GM12864 (cell line): Measurements from ENCODE around the gene PLA2G10.
"Not testable (repeated sequence)": the region's sequence is repeated elsewhere in the genome, so short reads cannot be mapped to it uniquely, and the experiment has no call there.

ENCODE experiments used
- DNase-seq: peaks from one replicate; pipeline ENCODE4 v3.0.0-alpha.2; 2011; ENCODE audit warnings: low read depth
- H3K4me3 ChIP-seq: 2 replicates; pipeline ENCODE4 v1.5.1; 2011; ENCODE audit warnings: mild to moderate bottlenecking, low read depth, low read length, control low read depth
- CTCF ChIP-seq: IDR thresholded peaks from 2 replicates; pipeline ENCODE4 v1.5.1; 2011; ENCODE audit warnings: low read depth, mild to moderate bottlenecking, moderate library complexity, low read length, control low read depth, inconsistent platforms; ENCODE audit errors: missing control alignments

The PLA2G10 gene

GRCh38 chr16:14694129-14694528 is at the start of gene PLA2G10:
TSS of gene PLA2G10 (minus strand) at chr16:14694308. CDS start at chr16:14694229, 79 bp downstream.
- not testable (repeated sequence) for H3K4me3 ChIP-seq, DNase-seq

- not testable (repeated sequence) for H3K4me3 ChIP-seq
Observed at GRCh38 chr16:14742273-14743128, 48.4 kb upstream of the PLA2G10 start, which contains the start of gene NPIPA2. TSS of gene NPIPA2 (plus strand) at chr16:14742533. CDS start at chr16:14748066, 5,533 bp downstream.

GRCh38 chr16:14741794-14742193 is 47.7 kb upstream of the PLA2G10 start:
- H3K4me3 ChIP-seq, DNase-seq: not testable (repeated sequence)

More at GRCh38 chr16:14742273-14743128, 48.4 kb upstream of the PLA2G10 start, which contains the start of gene NPIPA2:
- DNase-seq: not testable (repeated sequence)

- not testable (repeated sequence) for H3K4me3 ChIP-seq, DNase-seq
Observed at GRCh38 chr16:14740832-14741385, 46.8 kb upstream of the PLA2G10 start.

- H3K4me3 ChIP-seq, DNase-seq: not testable (repeated sequence)
Observed at GRCh38 chr16:14733233-14733632, 39.1 kb upstream of the PLA2G10 start.

- DNase-seq, H3K4me3 ChIP-seq: not testable (repeated sequence)
Observed at GRCh38 chr16:14703156-14704011, 9.3 kb upstream of the PLA2G10 start, which contains the start of gene NPIPA3. TSS of gene NPIPA3 (plus strand) at chr16:14703411. CDS start at chr16:14708944, 5,533 bp downstream.

GRCh38 chr16:14702672-14703071 is 8.6 kb upstream of the PLA2G10 start:
- not testable (repeated sequence) for H3K4me3 ChIP-seq, DNase-seq

- not testable (repeated sequence) for H3K4me3 ChIP-seq, DNase-seq
Observed at GRCh38 chr16:14701859-14702258, 7.8 kb upstream of the PLA2G10 start.

GRCh38 chr16:14685870-14686793 is 8.0 kb downstream of the PLA2G10 start:
- DNase-seq, H3K4me3 ChIP-seq: not testable (repeated sequence)

- no peak overlapping the region for H3K4me3 ChIP-seq
Observed at GRCh38 chr16:14682121-14682520, 12.0 kb downstream of the PLA2G10 start.

More at GRCh38 chr16:14682121-14682520, 12.0 kb downstream of the PLA2G10 start:
- DNase-seq: no peak
- TF ChIP-seq CTCF: no peak
